Ovary (tissue), 3 donors: ENCODE measurements around the gene BUD23.
"Not testable (repeated sequence)": the region's sequence is repeated elsewhere in the genome, so short reads cannot be mapped to it uniquely, and the experiment has no call there.

Experiments
- EP300 ChIP-seq: sonication (generic); formaldehyde crosslinking; IDR thresholded peaks from one replicate; pipeline ENCODE4 v1.6.1; 2017; ENCODE audit warnings: antibody characterized with exemption
- POLR2A ChIP-seq: fragments of 450-650 bp; IDR thresholded peaks from one replicate; pipeline ENCODE4 v1.6.1; 2017; ENCODE audit warnings: antibody characterized with exemption, mild to moderate bottlenecking, moderate library complexity
- TF ChIP-seq, protein P1 (sequence below), 3 donors: fragments of 450-650 bp in 2 of 3; fragments of 200-600 bp in 1 of 3; IDR thresholded peaks; one replicate each; pipeline versions ENCODE4 v1.5.1 to v1.8.0; 2016 to 2022; ENCODE audit warnings: antibody characterized with exemption in 3 of 3, mild to moderate bottlenecking in 1 of 3
- donor health status: DM: no; HTN: no; CAD: no.

DNA sequence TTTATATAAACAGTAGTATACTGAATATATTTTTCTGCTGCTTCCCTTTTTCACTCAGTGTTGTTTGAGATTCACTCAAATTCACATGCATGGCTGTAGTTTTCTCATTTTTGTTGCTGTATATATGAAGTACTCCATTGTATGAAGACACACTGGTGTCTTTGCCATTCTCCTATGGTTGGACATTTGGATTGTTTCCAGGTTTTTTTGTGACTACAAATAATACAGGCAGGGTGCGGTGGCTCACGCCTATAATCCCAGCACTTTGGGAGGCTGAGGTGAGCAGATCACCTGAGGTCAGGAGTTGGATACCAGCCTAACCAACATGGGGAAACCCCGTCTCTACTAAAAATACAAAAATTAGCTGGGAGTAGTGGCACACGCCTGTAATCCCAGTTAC is 22.8 kb upstream of the BUD23 start:
- TF ChIP-seq, protein P1, sequence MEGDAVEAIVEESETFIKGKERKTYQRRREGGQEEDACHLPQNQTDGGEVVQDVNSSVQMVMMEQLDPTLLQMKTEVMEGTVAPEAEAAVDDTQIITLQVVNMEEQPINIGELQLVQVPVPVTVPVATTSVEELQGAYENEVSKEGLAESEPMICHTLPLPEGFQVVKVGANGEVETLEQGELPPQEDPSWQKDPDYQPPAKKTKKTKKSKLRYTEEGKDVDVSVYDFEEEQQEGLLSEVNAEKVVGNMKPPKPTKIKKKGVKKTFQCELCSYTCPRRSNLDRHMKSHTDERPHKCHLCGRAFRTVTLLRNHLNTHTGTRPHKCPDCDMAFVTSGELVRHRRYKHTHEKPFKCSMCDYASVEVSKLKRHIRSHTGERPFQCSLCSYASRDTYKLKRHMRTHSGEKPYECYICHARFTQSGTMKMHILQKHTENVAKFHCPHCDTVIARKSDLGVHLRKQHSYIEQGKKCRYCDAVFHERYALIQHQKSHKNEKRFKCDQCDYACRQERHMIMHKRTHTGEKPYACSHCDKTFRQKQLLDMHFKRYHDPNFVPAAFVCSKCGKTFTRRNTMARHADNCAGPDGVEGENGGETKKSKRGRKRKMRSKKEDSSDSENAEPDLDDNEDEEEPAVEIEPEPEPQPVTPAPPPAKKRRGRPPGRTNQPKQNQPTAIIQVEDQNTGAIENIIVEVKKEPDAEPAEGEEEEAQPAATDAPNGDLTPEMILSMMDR (IDR thresholded peaks at IDR 0.05): not testable (repeated sequence)
- TF ChIP-seq POLR2A, EP300: not testable (repeated sequence)
